ENCODE data around the gene NEK11. TPM values are rescaled to one million over a fixed set of nuclear protein-coding genes. Genes with fewer than 3 reads are reported as not detected.

NEK11 gene
- total RNA-seq, 1 donor: 14.5 TPM

DNA sequence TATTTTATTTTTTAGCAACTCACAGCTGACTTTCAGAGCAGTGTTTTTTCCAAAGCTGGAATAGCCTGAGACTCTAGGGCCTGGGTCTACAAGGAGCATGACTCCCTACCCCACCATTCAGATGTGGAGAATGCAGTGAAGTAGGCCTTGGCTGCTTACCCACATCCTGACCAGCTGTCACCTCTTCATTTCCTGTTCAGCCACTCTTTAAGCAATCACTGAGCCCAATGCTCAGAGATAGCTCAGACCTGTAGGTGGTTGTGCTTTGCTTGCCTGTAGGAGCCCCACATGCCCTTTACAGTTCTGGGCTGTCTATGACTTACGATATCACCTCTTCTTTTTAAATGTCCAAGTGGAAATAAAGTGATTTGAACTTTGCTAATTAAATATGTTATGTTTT, 148.1 kb downstream of the NEK11 start:
- no peaks in the 10 kb centered on the region for H3K27me3 ChIP-seq (ENCODE audit: insufficient read depth, low read length)
- no peak for DNase-seq (ENCODE audit: insufficient read length, low spot score, missing footprints)
- no peak overlapping the region for H2AFZ ChIP-seq (ENCODE audit: low read length)
- no peaks in the 10 kb centered on the region for H3K79me2 ChIP-seq (ENCODE audit: insufficient read depth, low read length)
- no peaks in the 10 kb centered on the region for H3K4me1 ChIP-seq (ENCODE audit: insufficient read depth, low read length)
- TF ChIP-seq, protein P1, sequence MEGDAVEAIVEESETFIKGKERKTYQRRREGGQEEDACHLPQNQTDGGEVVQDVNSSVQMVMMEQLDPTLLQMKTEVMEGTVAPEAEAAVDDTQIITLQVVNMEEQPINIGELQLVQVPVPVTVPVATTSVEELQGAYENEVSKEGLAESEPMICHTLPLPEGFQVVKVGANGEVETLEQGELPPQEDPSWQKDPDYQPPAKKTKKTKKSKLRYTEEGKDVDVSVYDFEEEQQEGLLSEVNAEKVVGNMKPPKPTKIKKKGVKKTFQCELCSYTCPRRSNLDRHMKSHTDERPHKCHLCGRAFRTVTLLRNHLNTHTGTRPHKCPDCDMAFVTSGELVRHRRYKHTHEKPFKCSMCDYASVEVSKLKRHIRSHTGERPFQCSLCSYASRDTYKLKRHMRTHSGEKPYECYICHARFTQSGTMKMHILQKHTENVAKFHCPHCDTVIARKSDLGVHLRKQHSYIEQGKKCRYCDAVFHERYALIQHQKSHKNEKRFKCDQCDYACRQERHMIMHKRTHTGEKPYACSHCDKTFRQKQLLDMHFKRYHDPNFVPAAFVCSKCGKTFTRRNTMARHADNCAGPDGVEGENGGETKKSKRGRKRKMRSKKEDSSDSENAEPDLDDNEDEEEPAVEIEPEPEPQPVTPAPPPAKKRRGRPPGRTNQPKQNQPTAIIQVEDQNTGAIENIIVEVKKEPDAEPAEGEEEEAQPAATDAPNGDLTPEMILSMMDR (IDR thresholded peaks at IDR 0.05; ENCODE audit: extremely low read depth, low read depth, low read length): no peak
- no peak overlapping the region for H3K4me3 ChIP-seq (ENCODE audit: insufficient read depth, low read length)
- H3K27ac ChIP-seq (ENCODE audit: low read depth, low read length): no peak overlapping the region
- H3K9me3 ChIP-seq (ENCODE audit: low read depth, low read length): no peaks in the 10 kb centered on the region
- no peak overlapping the region for H3K4me2 ChIP-seq (ENCODE audit: insufficient read depth, low read length)
- H4K20me1 ChIP-seq (ENCODE audit: insufficient read depth, low read length): no peaks in the 10 kb centered on the region
- H3K36me3 ChIP-seq (ENCODE audit: insufficient read depth, low read length): no peaks in the 10 kb centered on the region

DNA sequence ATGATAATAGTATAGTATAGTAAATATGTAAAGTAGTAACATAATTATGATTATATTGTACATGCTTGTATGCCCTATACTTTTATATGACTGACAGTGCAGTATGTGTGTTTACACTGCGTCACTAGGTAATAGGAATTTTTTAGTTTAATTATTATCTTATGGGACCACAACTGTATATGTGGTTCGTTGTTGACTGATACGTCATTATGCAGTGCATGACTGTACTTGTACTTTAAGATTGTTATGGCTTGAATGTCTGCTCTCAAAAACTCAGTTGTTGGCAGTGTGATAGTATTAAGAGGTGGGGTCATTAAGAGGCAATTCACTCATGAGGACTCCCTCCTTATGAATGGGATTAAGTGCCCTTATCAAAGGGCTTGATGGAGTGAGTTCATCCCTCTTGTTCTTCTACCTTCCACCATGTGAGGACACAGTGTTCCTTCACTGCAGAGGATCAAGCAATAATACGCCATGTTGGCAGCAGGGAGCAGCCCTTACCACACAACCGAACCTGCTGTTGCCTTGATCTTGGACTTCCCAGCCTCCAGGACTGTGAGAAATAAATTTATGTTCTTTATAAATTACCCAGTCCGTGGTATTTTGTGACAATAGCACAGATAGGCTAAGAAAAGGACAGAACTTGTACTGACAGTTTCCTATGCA, 152.2 kb downstream of the NEK11 start:
- TF ChIP-seq, protein P1 (IDR thresholded peaks at IDR 0.05; ENCODE audit: extremely low read depth, low read depth, low read length): no peak
- Histone ChIP-seq H3K79me2 (ENCODE audit: insufficient read depth, low read length) (no peaks in the 10 kb centered on the region), H3K9me3 (ENCODE audit: low read depth, low read length) (no peaks in the 10 kb centered on the region), H3K36me3 (ENCODE audit: insufficient read depth, low read length) (no peaks in the 10 kb centered on the region), H4K20me1 (ENCODE audit: insufficient read depth, low read length) (no peaks in the 10 kb centered on the region), H2AFZ (ENCODE audit: low read length) (no peak overlapping the region), H3K27ac (ENCODE audit: low read depth, low read length) (no peak overlapping the region), H3K4me2 (ENCODE audit: insufficient read depth, low read length) (no peak overlapping the region), H3K4me1 (ENCODE audit: insufficient read depth, low read length) (no peaks in the 10 kb centered on the region), H3K27me3 (ENCODE audit: insufficient read depth, low read length) (no peaks in the 10 kb centered on the region), H3K4me3 (ENCODE audit: insufficient read depth, low read length) (no peak overlapping the region)
- no peak for DNase-seq (ENCODE audit: insufficient read length, low spot score, missing footprints)

DNA sequence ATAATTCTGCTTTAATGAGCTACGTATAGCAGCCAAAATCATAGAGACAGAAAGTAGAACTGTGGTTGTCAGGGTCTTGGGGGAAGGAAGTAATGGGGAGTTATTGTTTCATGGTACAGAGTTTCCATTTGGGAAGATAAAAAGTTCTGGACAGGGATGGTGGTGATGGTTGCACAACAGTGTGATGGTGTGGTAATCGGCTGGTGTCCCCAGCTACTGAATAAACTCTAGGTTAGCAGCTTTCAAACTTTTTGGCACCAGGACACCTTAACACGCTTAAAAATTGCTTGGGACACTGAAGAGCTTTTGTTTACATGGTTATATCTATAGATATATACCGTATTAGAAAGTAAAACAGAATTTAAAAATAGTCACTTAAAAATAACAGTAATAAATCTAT, 166.0 kb downstream of the NEK11 start:
- H3K79me2 ChIP-seq (ENCODE audit: insufficient read depth, low read length): no peaks in the 10 kb centered on the region
- no peaks in the 10 kb centered on the region for H3K36me3 ChIP-seq (ENCODE audit: insufficient read depth, low read length)
- H3K4me1 ChIP-seq (ENCODE audit: insufficient read depth, low read length): no peaks in the 10 kb centered on the region
- TF ChIP-seq, protein P1 (IDR thresholded peaks at IDR 0.05; ENCODE audit: extremely low read depth, low read depth, low read length): no peak
- H3K4me2 ChIP-seq (ENCODE audit: insufficient read depth, low read length): no peak overlapping the region
- no peak overlapping the region for H2AFZ ChIP-seq (ENCODE audit: low read length)
- H3K27ac ChIP-seq (ENCODE audit: low read depth, low read length): no peak overlapping the region
- H4K20me1 ChIP-seq (ENCODE audit: insufficient read depth, low read length): no peaks in the 10 kb centered on the region
- no peaks in the 10 kb centered on the region for H3K9me3 ChIP-seq (ENCODE audit: low read depth, low read length)
- H3K27me3 ChIP-seq (ENCODE audit: insufficient read depth, low read length): no peaks in the 10 kb centered on the region
- no peak overlapping the region for H3K4me3 ChIP-seq (ENCODE audit: insufficient read depth, low read length)
- no peak for DNase-seq (ENCODE audit: insufficient read length, low spot score, missing footprints)

DNA sequence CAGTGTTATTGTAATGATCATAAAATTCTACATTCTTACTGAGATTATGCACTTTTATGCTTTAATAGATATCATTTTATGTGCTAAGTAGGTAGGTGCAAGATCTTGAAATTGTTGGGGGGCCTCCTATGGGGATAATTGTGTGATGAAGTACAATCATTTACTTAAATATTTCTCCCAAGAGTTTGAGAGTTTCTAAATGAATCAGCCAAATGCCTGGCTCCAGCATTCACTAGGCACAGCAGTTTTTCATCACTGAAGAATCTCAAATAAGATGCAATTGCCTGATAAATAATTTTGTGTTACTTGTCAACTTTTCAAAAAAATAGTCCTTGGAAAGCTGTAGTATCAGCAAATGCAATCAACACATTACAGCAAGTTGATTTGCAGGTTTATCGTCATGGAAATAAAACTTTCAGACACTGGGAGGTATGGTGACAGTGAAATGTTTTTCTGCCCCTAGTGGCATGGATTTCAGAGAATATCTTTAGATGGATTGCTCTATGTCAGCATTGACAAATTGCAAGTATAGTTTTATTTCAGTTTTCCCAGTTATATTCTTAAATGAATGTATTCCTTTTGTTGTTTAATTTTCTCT, 167.1 kb downstream of the NEK11 start:
- Histone ChIP-seq H3K4me2 (ENCODE audit: insufficient read depth, low read length) (no peak overlapping the region), H3K4me3 (ENCODE audit: insufficient read depth, low read length) (no peak overlapping the region), H3K4me1 (ENCODE audit: insufficient read depth, low read length) (no peaks in the 10 kb centered on the region), H3K9me3 (ENCODE audit: low read depth, low read length) (no peaks in the 10 kb centered on the region), H3K27me3 (ENCODE audit: insufficient read depth, low read length) (no peaks in the 10 kb centered on the region), H4K20me1 (ENCODE audit: insufficient read depth, low read length) (no peaks in the 10 kb centered on the region), H3K36me3 (ENCODE audit: insufficient read depth, low read length) (no peaks in the 10 kb centered on the region), H2AFZ (ENCODE audit: low read length) (no peak overlapping the region), H3K27ac (ENCODE audit: low read depth, low read length) (no peak overlapping the region), H3K79me2 (ENCODE audit: insufficient read depth, low read length) (no peaks in the 10 kb centered on the region)
- no peak for DNase-seq (ENCODE audit: insufficient read length, low spot score, missing footprints)
- TF ChIP-seq, protein P1 (IDR thresholded peaks at IDR 0.05; ENCODE audit: extremely low read depth, low read depth, low read length): peak; percentile 19

Measured in osteoblast (primary cell).